Globus pallidus (tissue), 1 donor: Measurements from ENCODE around the gene MAPK6.
"Not testable (repeated sequence)": the region's sequence is repeated elsewhere in the genome, so short reads cannot be mapped to it uniquely, and the experiment has no call there.

ENCODE experiments used
- DNase-seq: peaks from one replicate; pipeline ENCODE4 v3.0.0-alpha.2; 2015; ENCODE audit warnings: low spot score

Gene MAPK6

DNA sequence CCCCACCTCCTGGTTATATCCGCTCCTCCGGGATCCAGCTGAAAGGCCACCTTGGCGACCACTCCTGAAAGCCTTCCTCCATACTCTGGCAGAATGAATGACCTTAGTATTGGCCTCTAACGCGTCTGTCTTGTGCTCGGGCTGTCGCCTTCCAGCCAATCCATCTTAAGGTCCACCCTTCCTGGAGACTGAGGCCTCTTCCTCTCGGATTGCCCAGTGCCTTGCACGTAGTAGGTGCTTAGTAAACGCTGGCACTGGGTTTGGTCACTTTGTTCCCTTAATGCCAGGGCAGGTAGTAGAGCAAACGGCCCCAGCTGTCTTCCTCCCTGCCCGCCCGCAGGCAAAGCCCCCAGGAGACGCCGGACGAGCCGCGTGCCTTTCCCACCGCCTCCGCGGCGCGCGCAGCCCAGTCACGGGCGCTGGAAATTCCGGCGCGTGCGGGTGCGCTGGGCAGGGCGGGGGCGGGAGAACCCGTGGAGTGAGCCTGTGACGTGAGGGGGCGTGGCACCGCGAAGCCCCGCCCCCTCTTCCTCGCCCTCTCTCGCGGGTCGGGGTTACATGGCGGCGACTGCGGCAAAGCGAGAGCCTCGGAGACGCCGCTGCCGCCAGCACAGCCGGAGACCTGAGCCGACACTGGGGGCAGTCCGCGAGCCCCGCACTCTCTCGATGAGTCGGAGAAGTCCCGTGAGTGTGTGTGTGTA lies at the start of gene MAPK6:
TSS of gene MAPK6 (plus strand) at position 527 of the 701 bp plus-strand sequence. CDS start 27,242 bp downstream, outside the sequence.
- DNase-seq = peak; percentile 93

DNA sequence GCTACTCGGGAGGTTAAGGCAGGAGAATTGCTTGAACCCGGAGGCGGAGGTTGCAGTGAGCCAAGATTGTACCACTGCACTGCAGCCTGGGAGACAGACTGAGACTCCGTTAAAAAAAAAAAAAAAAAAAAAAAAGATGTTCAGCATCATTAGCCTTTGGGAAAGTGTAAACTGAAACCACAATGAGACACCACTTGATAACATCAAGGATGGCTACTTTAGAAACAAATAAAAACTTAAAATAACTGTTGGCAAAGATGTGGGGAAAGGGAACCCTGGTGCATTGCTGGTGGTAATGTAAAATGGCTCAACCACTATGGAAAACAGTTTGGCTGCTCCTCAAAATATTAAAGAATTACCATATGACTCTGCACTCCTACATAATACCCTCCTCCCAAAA lies 49.3 kb upstream of the MAPK6 start:
- no peak for DNase-seq

- no peak for DNase-seq
These were observed 48.7 kb upstream of the MAPK6 start for GRCh38 chr15:51970132-51970817.

GRCh38 chr15:51971032-51971374 lies 48.0 kb upstream of the MAPK6 start:
- DNase-seq = no peak

GRCh38 chr15:51971375-51972133 lies 47.5 kb upstream of the MAPK6 start, which contains the start of gene LEO1:
Gene LEO1, minus strand, starts transcription at chr15:51971778. Its CDS starts 33 bp downstream, at chr15:51971745.
- peak; percentile 93 for DNase-seq

GRCh38 chr15:51973220-51973619 lies 45.8 kb upstream of the MAPK6 start:
- DNase-seq = no peak

- DNase-seq = no peak
These were observed 45.2 kb upstream of the MAPK6 start for GRCh38 chr15:51973775-51974174.

DNA sequence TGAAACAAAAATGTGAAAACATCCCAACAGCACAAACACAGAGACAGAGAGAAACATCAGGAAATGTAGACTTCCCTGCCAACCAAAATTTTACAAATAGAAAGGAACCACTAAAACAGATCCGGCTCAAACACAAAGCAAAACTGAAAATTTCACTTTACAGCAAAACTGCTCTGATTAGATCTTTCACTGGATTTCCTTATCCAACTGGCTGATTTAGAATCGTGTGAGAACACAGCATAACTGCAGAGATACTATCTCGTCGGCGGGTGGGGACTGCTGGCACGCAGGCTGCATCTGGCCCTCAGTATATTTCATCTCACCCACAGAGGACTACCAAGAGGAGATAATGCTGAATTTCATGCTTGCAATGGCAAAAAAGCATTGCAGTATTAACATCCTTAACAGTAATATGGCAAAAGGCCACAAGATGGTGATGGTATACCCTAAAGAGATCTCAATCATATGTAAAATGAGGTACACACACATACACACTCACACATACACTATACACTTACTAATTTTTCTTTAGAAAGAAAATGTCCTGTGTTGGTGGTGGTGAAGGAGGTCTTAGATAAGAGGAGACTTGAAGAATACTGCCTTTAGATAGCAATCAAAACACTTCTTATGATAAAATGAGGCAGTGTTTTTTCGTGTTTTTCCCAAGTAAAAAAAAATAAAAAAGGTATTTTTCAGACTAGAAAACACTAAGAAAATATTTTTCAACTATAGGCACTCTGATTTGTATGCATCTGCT lies 36.8 kb upstream of the MAPK6 start:
- DNase-seq = peak; percentile 66

DNA sequence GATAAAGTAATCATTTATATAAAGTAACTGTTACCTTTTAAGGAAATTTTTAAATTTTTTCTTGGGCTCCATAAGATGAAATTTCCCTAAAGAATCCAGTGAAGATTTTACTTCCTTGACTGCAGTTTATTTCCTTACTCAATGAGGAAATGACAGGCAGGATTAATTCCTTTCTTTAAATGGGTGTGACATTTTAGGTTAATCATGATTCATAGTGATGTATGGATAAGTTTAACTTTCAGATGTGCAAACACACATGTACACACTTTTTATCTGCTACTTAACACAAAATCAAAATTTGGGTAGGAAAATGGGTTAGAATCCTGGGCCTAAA lies 36.3 kb upstream of the MAPK6 start:
- DNase-seq = no peak

DNA sequence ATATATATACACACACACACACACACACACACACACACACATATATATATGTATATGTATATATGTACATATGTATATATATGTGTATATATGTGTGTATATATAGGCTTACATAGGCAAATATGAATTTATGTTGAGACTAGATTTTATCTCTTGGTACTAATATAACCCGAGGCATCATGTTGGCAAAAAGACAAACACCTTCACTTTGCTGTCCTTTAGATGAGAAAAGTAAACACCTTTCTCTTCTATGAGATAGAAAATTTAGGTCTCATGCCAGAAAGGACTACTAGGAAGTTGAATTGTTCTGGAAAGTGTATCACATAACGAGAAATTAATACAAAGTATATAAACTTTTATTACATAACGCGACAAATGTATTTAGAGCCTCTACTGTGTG lies 27.9 kb upstream of the MAPK6 start:
- DNase-seq = no peak

- no peak for DNase-seq
These were observed 26.1 kb upstream of the MAPK6 start for GRCh38 chr15:51992953-51993352.

- no peak for DNase-seq
These were observed 16.7 kb upstream of the MAPK6 start for GRCh38 chr15:52002351-52002750.

- not testable (repeated sequence) for DNase-seq
These were observed 15.9 kb upstream of the MAPK6 start for GRCh38 chr15:52003089-52003488.

DNA sequence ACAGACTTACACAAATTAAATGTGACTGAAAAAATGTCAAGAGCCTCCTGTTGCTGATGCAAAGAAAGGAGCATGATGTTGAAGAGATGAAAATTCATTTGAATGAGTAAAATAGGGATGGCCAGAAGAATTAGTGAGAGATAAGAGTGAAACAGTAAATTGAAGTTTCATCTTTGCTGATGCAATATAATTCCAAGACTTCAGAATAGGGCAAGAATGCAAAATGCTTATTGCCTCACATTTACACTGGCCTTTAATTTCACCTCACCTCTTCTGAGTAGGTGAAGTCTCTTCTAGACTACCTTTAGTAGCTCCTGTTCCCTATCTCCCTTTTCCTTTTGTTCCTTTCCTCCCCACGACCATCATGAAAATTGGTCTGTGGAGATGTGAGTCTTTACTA lies 15.3 kb upstream of the MAPK6 start:
- DNase-seq = no peak

- DNase-seq = no peak
These were observed 14.2 kb upstream of the MAPK6 start for GRCh38 chr15:52004806-52005205.

GRCh38 chr15:52005748-52006701 lies 13.0 kb upstream of the MAPK6 start:
- no peak for DNase-seq

- no peak for DNase-seq
These were observed 12.2 kb upstream of the MAPK6 start for GRCh38 chr15:52006702-52007340.

- DNase-seq = no peak
These were observed 10.7 kb upstream of the MAPK6 start for GRCh38 chr15:52008359-52008697.

DNA sequence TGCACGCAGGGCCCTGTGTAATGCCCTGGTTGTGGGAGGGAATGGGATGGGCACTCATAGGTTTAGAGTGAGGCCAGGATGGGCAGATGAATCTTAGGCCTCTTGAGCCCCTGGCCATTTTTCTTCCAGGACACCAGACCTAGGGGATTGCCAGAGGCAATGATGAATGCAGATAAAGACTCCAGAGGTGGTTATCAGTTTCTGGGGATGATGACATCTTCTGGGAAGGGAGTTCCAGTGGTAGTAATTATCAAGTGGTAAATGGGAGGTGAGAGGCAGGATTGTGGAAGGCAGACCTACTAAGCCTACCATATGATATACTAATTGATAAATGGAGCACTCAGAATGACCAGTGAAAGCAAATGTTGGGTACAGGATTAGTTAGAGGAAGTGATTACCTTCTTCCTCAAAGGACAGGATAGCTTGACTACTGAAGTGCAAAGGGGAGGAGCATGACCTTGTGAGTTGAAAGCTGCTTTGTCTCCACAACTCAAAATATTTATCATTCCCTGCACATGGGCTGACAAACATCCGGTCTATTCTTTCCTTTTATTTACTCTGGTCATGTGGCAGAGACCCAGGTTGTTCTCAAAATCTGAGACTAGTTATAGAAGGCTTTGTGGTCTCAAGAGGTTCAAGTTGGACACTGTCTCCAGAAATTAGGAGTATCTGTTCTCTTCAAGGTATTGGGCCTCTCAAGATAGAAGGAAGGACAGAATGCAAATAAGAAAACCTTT lies 10.2 kb upstream of the MAPK6 start:
- DNase-seq = no peak
